Erythroblast (primary cell): ENCODE results near the gene NRAS.

Experiments used
- GATA1 ChIP-seq: IDR thresholded peaks from 2 replicates; pipeline ENCODE4 v1.6.1; 2011; ENCODE audit warnings: low read depth, mild to moderate bottlenecking, control low read depth, low read length, moderate library complexity
- POLR2A ChIP-seq: IDR thresholded peaks from 2 replicates; pipeline ENCODE4 v1.6.1; 2011; ENCODE audit warnings: mild to moderate bottlenecking, low read length

GRCh38 chr1:114741963-114742746 lies 25.6 kb upstream of the NRAS start:
- TF ChIP-seq POLR2A (no peak), GATA1 (no peak)
